C4-2B (cell line): ENCODE results near the gene MED12L.

Experiments
- H3K27ac ChIP-seq: fragments of 450-650 bp; 2 replicates; pipeline ENCODE4 v1.5.1; 2017
- CTCF ChIP-seq: fragments of 450-650 bp; conservative IDR thresholded peaks from 2 replicates; pipeline ENCODE4 v1.5.1; 2017; ENCODE audit warnings: mild to moderate bottlenecking
- ZFX ChIP-seq: fragments of 450-650 bp; IDR thresholded peaks from 2 replicates; pipeline ENCODE4 v1.6.1; 2017

MED12L gene

GRCh38 chr3:151299006-151299405 is 213.5 kb downstream of the MED12L start:
- no peak for TF ChIP-seq ZFX
- TF ChIP-seq CTCF: no peak
- H3K27ac ChIP-seq: no peak overlapping the region

- no peak overlapping the region for H3K27ac ChIP-seq
- TF ChIP-seq ZFX (no peak), CTCF (no peak)
Measured at GRCh38 chr3:151300539-151300938, 215.1 kb downstream of the MED12L start.

DNA sequence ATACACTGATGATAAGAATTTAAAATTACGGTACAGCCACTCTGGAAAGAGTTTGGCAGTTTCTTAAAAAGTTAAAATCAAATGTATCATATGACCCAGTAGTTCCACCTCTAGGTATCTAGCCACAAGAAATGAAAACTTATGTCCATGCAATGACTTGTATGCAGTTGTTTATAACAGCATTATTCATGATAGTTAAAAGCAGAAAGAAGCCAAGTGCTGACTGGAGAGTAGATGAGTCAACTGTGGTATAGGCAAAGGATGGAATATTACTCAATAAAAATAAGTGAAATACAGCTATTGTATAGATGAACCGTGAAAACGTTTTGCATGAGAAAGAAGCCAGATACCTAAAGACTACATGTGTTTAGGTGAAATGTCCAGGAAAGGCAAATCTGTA is 216.3 kb downstream of the MED12L start:
- H3K27ac ChIP-seq: no peak overlapping the region
- TF ChIP-seq ZFX (no peak), CTCF (no peak)

- no peak for TF ChIP-seq CTCF
- TF ChIP-seq ZFX: no peak
- no peak overlapping the region for H3K27ac ChIP-seq
Measured at GRCh38 chr3:151303751-151304150, 218.3 kb downstream of the MED12L start.

DNA sequence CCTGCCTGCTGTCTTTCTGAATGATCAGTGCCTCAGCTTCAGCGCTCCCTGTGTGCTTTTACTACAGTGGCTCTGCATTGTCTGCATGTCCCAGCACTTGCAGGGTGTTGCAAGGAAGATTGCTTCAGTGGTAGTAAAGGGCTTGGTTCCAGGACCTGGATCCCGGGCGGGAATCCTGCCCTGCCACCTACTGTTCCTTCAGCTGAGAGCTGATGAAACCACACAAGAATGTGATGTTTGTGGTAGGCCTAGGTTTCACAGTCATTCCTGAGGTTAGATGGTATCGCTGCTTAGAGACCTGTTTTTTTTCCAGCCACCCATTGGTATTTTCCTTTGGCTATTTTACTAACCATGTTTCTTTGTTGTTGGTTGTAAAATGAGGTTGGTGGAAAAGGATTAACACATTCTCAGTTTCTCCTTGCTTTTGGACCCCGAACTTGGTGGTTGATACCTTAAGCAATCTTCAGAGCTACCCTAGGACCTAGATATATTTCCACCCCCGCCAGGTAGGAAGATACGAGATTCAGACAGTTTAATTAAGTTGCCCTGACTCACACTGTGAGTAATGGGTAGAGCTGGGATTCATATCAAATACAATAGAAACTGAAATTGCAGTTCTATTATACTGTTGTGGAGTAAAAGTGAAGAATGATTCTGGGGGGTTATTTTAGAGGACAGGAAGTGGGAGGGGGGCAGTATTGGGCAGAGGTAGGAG is 219.8 kb downstream of the MED12L start:
- TF ChIP-seq CTCF (peak; percentile 45), ZFX (no peak)
- H3K27ac ChIP-seq: no peak overlapping the region; the same call in 1 of the 2 replicates

- TF ChIP-seq CTCF (no peak), ZFX (no peak)
- no peak overlapping the region for H3K27ac ChIP-seq
Measured at GRCh38 chr3:151305775-151306151, 220.3 kb downstream of the MED12L start.

DNA sequence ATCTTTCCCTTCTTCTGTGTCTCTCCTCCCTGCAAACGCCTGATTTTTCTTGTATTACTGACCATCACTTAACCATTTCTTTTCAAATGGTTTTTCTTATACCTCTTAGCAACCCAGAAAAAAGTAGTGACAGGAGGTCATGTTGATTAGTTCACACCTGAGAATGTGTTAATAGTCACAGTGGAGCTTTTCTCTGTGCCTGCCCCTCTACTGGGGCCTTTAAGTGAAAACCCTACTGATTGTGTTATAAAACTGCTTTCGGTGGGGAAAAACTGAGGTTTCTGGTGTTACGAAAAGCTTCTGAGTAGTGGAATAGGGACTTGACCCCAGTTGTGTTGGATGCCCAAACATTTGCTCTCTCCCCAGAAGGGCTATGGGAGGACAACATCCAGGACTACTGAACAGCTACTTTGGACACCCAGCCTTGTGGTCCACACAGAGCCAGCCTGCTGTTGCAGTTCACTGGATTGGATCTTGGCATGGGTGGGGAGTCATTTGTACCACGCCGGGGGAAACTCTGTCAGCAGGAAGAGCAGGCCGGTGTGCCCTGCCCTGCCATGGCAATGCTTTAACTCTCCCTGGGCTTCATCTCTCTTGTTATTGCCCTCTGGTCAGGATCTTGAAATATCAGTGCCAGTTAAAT is 220.8 kb downstream of the MED12L start:
- no peak for TF ChIP-seq CTCF
- no peak for TF ChIP-seq ZFX
- H3K27ac ChIP-seq: no peak overlapping the region
